ENCODE data around the gene EHMT2.

DNA sequence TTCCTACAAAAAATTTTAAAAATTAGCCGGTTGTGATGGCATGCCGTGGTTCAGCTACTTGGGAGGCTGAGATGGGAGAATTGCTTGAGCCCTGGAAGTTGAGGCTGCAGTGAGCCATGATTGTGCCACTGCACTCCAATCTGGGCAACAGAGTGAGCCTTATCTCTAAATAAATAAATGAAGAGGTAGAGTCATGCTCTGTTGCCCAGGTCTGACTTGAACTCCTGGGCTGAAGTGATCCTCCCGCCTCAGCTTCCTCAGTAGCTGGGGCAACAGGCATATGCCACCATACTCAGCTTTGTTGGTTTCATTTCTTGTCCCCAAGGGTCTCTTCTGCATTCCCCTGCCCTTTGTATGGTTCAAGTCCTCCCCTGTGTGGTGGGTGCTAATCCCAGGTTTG is 53.0 kb downstream of the EHMT2 start:
- TF ChIP-seq CTCF (IDR thresholded peaks at IDR 0.05; ENCODE audit: insufficient read depth, low read length) (no peak), POLR2AphosphoS5 (IDR thresholded peaks at IDR 0.05; ENCODE audit: low read depth) (no peak)

All from HL-60 (cell line).